Esophagus squamous epithelium (tissue), 5 donors: ENCODE data around the gene PDGFRB. TPM values are rescaled to one million over a fixed set of nuclear protein-coding genes. Genes with fewer than 3 reads are reported as not detected.

Source experiments
- DNase-seq: peaks from one replicate; lab custom pipeline; 2025; lab: John Stamatoyannopoulos, UW
- H3K27ac ChIP-seq, 4 donors: fragments of 200-600 bp; sonication (generic); one replicate each; pipeline ENCODE4 v1.5.1; 2016 to 2019; ENCODE audit warnings: mild to moderate bottlenecking in 1 of 4
- H3K27me3 ChIP-seq, 4 donors: fragments of 200-600 bp; sonication (generic); 1 replicate in 3 of 4; 2 replicates in 1 of 4; pipeline versions ENCODE4 v1.5.1 to v1.6.0; 2017 to 2021; ENCODE audit warnings: antibody characterized with exemption in 1 of 4
- H3K36me3 ChIP-seq, 3 donors: fragments of 200-600 bp; sonication (generic); one replicate each; pipeline ENCODE4 v1.5.1; 2016 to 2019
- H3K4me1 ChIP-seq, 3 donors: fragments of 200-600 bp; sonication (generic); one replicate each; pipeline ENCODE4 v1.5.1; 2017 to 2019
- H3K4me3 ChIP-seq, 4 donors: fragments of 200-600 bp; sonication (generic); 1 replicate in 3 of 4; 2 replicates in 1 of 4; pipeline ENCODE4 v1.5.1; 2016 to 2019; ENCODE audit warnings: mild to moderate bottlenecking in 2 of 4, moderate library complexity in 1 of 4
- H3K9me3 ChIP-seq, 3 donors: fragments of 200-600 bp; sonication (generic); one replicate each; pipeline ENCODE4 v1.5.1; 2016 to 2019
- POLR2A ChIP-seq, 4 donors: fragments of 450-650 bp; IDR thresholded peaks; one replicate each; pipeline ENCODE4 v1.6.1; 2017; ENCODE audit warnings: antibody characterized with exemption in 4 of 4, mild to moderate bottlenecking in 4 of 4, moderate library complexity in 3 of 4
- WGBS, 2 donors: methylation state at CpG; one replicate each; pipeline ENCODE4 v1.1.5; 2018; 5-methylcytosine and 5-hydroxymethylcytosine counted together
- intact Hi-C: fragments of 100-400 bp; cut with DNase I; formaldehyde crosslinking; loops from one replicate; pipeline ENCODE4 v1.15.0; 2022
- total RNA-seq, 4 donors: library from RNA; depleted of rRNA; stranded (reverse); fragments of >200 nt; gene quantifications; one replicate each; pipeline ENCODE4 v1.1.0, GENCODE V29; 2016
- TF ChIP-seq, protein P1 (sequence below), 6 experiments: fragments of 450-650 bp in 4 of 6; fragments of 200-600 bp in 2 of 6; sonication (generic) in 2 of 6; IDR thresholded peaks; one replicate each; pipeline ENCODE4 v1.5.1; 2016 to 2019; ENCODE audit warnings: antibody characterized with exemption in 6 of 6, mild to moderate bottlenecking in 4 of 6, moderate library complexity in 4 of 6
- donor health status: DM: yes; HTN: yes; CAD: no.

The PDGFRB gene
- total RNA-seq, 4 donors from 2014 or later: 5.6 to 51.7 (median 31.0) TPM

DNA sequence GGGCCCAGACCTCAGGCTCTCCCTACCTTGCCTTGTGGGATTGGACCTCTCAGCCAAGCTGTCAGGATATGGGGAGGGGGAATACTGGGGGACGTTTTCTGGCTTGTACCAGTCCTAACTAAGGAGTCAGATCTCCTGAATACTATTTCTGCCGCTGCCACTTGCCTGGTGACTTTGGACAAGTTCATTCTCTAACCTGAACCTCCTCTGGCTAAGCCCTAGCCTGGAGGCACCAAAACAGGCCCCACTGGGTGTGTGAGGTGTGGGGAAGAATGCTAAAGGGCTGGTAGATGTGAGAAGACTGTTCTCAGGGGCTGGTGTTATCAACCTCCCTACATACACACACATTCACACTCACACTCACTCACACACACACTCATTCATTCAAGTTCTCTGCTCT is 35.3 kb upstream of the PDGFRB start:
- H3K4me3 ChIP-seq: no peak overlapping the region
- H3K27me3 ChIP-seq: peaks cover 0 to 71% (median 12%) of the 10 kb centered on the region in 4 donors
- H3K4me1 ChIP-seq: peaks cover 0 to 10% (median 3%) of the 10 kb centered on the region in 3 donors
- H3K36me3 ChIP-seq: no peaks in the 10 kb centered on the region
- intact Hi-C loops: no loop called here
- H3K27ac ChIP-seq: no peak overlapping the region
- no peak for DNase-seq
- H3K9me3 ChIP-seq: no peaks in the 10 kb centered on the region
- TF ChIP-seq POLR2A (IDR thresholded peaks at IDR 0.05): no peak
- TF ChIP-seq, protein P1, sequence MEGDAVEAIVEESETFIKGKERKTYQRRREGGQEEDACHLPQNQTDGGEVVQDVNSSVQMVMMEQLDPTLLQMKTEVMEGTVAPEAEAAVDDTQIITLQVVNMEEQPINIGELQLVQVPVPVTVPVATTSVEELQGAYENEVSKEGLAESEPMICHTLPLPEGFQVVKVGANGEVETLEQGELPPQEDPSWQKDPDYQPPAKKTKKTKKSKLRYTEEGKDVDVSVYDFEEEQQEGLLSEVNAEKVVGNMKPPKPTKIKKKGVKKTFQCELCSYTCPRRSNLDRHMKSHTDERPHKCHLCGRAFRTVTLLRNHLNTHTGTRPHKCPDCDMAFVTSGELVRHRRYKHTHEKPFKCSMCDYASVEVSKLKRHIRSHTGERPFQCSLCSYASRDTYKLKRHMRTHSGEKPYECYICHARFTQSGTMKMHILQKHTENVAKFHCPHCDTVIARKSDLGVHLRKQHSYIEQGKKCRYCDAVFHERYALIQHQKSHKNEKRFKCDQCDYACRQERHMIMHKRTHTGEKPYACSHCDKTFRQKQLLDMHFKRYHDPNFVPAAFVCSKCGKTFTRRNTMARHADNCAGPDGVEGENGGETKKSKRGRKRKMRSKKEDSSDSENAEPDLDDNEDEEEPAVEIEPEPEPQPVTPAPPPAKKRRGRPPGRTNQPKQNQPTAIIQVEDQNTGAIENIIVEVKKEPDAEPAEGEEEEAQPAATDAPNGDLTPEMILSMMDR (IDR thresholded peaks at IDR 0.05): no peak
- WGBS, 2 donors: 26 to 37% methylated on average over 2 of the region's 2 CpGs

DNA sequence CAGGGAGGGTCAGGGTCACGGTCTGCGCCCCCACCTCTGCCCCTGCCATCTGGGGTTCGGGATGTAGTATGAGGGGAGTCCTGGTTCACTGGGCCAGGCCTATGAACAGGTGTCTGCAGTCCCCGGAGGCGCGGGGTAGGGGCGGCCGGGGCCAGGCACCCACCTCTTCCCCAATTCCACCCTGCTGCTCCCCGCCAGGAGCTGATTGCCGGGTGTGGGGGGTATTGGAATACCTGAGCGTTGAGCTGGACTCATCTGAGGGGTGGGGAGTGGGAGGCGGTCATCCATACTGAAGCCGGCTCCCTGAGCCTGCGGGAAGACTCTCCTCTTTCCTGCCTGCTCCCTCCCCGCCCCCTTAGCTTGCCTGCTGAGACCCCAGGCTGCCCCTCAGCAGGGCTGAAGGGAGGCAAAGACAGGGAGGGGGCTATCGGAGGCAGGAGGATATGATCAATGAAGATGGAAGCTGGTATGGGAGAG is 34.9 kb upstream of the PDGFRB start:
- H3K4me1 ChIP-seq: peaks cover 0 to 10% (median 3%) of the 10 kb centered on the region in 3 donors
- no peak overlapping the region for H3K4me3 ChIP-seq
- no peaks in the 10 kb centered on the region for H3K9me3 ChIP-seq
- intact Hi-C loops: no loop called here
- H3K27ac ChIP-seq: no peak overlapping the region
- DNase-seq: no peak
- no peaks in the 10 kb centered on the region for H3K36me3 ChIP-seq
- H3K27me3 ChIP-seq: peaks cover 0 to 74% (median 12%) of the 10 kb centered on the region in 4 donors
- TF ChIP-seq, protein P1 (IDR thresholded peaks at IDR 0.05): no peak
- TF ChIP-seq POLR2A (IDR thresholded peaks at IDR 0.05): no peak
- 56% methylated on average over 5 of the region's 16 CpGs; no CpG with 5 or more reads in 1 of the 2 donors for WGBS, 2 donors

DNA sequence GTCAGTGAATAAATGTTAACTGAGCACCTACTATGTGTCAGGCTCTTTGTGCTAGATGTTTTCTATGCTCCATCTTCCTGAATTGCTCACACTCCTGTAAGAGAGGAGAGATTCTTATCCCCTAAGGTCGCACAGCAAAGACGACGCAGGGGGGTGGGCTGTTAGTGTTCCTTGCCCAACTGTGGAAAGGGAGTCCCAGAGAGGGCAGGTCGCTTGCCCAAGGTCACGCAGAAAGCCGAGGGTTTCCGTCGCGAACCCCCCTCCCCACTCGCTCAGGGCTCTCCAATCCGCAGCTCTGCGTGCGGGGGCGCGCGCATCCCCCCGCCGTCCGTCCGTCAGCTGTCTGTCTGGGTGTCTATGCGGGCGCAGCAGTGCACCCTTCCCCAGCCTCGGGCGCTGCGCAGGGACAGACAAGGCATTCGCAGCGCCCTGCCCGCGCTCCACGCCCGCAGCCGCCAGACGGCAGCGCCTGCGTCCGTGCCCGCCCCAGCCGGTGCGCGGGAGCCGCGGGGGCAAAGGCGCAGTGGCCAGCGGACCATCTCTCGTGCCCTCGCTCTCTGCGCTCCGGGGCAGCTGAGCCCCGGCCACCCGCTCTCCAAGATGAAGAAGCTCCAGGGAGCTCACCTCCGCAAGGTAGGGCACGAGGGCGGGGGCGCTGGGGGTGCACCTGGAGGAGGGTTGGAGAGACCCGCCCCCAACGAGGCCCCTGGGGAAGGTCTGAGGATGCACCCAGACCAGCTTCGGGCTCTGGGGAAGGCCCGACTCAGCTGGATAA is 34.3 kb upstream of the PDGFRB start, which contains the start of gene SLC6A7:
SLC6A7 (plus strand) TSS at position 335 of the 775 bp plus-strand sequence; CDS start at position 601, 266 bp downstream.
- H3K4me3 ChIP-seq: peak within 1 kb of the TSS in 1 of 4 donors; percentile 43
- peaks cover 0 to 74% (median 12%) of the 10 kb centered on the region in 4 donors for H3K27me3 ChIP-seq
- DNase-seq: no peak
- peaks cover 0 to 10% (median 3%) of the 10 kb centered on the region in 3 donors for H3K4me1 ChIP-seq
- H3K27ac ChIP-seq: no peak within 1 kb of the TSS
- TF ChIP-seq, protein P1 (IDR thresholded peaks at IDR 0.05): no peak
- TF ChIP-seq POLR2A (IDR thresholded peaks at IDR 0.05): no peak
- whole genome bisulfite sequencing, 2 donors: 15 to 20% methylated on average over 4 of the region's 58 CpGs
- no peaks in the 10 kb centered on the region for H3K36me3 ChIP-seq
- no peaks in the 10 kb centered on the region for H3K9me3 ChIP-seq
- intact Hi-C loops: no loop called here

DNA sequence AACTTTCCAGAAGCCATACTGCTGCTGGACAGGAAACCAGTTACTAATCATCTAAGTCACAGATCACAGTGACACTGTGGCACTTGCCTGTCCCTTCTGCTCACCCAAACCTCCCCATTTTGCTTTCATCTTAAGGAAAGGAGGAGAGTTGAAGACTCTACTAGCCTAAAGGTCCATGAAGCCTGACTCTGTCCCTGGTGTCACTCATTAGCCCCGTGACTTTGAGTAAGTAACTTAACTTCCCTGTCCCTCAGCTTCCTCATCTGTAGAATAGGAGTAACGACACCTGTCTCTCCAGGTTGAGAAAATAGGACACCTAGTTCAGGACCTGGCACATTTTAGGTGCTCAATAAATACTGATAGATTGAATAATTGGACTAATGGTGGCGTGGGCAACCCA is 33.7 kb upstream of the PDGFRB start:
- Histone ChIP-seq H3K9me3 (no peaks in the 10 kb centered on the region), H3K4me3 (no peak overlapping the region), H3K27ac (no peak overlapping the region), H3K36me3 (no peaks in the 10 kb centered on the region), H3K4me1 (peaks cover 0 to 10% (median 3%) of the 10 kb centered on the region in 3 donors), H3K27me3 (peaks cover 0 to 74% (median 12%) of the 10 kb centered on the region in 4 donors)
- 33 to 68% methylated on average over 1 to 3 of the region's 3 CpGs for WGBS, 2 donors
- TF ChIP-seq, protein P1 (IDR thresholded peaks at IDR 0.05): no peak
- TF ChIP-seq POLR2A (IDR thresholded peaks at IDR 0.05): no peak
- intact Hi-C loops: no loop called here
- DNase-seq: no peak
